Liver (tissue), 3 donors: ENCODE measurements around the gene MUL1.

Experiments used
- CTCF ChIP-seq: fragments of 150-350 bp; IDR thresholded peaks from 2 replicates; pipeline ENCODE4 v1.5.1; 2017; ENCODE audit warnings: improper control_type of control experiment, low read depth, low read length; ENCODE audit not compliant: missing input control
- EGR1 ChIP-seq, 2 donors: IDR thresholded peaks; 2 replicates each; pipeline ENCODE4 v1.6.1; 2016 to 2018; ENCODE audit warnings: antibody characterized with exemption in 2 of 2, low read depth in 2 of 2
- FOXA1 ChIP-seq: IDR thresholded peaks from 2 replicates; pipeline ENCODE4 v1.6.1; 2016; ENCODE audit warnings: antibody characterized with exemption
- GABPA ChIP-seq, 2 donors: IDR thresholded peaks in 1 of 2; conservative IDR thresholded peaks in 1 of 2; 2 replicates each; pipeline ENCODE4 v1.6.1; 2016; ENCODE audit warnings: antibody characterized with exemption in 2 of 2, mild to moderate bottlenecking in 1 of 2, moderate library complexity in 1 of 2
- HNF4G ChIP-seq: IDR thresholded peaks from 2 replicates; pipeline ENCODE4 v1.6.1; 2016; ENCODE audit warnings: antibody characterized with exemption
- JUND ChIP-seq, 2 donors: IDR thresholded peaks; 2 replicates each; pipeline ENCODE4 v1.6.1; 2016; ENCODE audit warnings: antibody characterized with exemption in 2 of 2
- NR2F2 ChIP-seq: IDR thresholded peaks from 2 replicates; pipeline ENCODE4 v1.6.1; 2016; ENCODE audit warnings: antibody characterized with exemption
- REST ChIP-seq: IDR thresholded peaks from 2 replicates; pipeline ENCODE4 v1.6.1; 2016; ENCODE audit warnings: antibody characterized with exemption, mild to moderate bottlenecking
- YY1 ChIP-seq: IDR thresholded peaks from 2 replicates; pipeline ENCODE4 v1.6.1; 2016; ENCODE audit warnings: antibody characterized with exemption, mild to moderate bottlenecking
- TF ChIP-seq, protein P1 (sequence below): IDR thresholded peaks from 2 replicates; pipeline ENCODE4 v1.6.1; 2016; ENCODE audit warnings: antibody characterized with exemption
- donor health status: healthy.
- donor health status: healthy.

DNA sequence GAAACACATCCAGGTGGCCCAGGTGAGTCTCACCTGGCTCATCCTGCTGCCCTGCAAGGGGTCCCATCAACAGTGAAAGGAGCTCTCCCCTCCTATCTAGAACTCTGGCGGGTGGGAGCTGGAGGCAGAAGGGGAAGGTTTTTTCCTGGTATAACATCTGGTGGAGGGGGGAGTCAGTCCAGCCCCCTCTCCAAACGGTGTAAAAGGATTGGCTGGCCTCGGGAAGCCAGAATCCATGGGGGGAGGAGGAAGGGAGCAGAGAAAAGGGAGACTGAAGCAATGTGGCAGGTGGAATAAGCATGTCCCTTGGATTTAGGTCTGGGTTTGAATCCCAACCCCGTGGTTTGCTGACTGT lies 20.7 kb downstream of the MUL1 start:
- TF ChIP-seq CTCF (no peak), YY1 (no peak), EGR1 (IDR thresholded peaks at IDR 0.05; ENCODE audit: low read depth in 2 of 2) (no peak), REST (no peak), JUND (IDR thresholded peaks at IDR 0.05) (no peak), GABPA (IDR thresholded peaks at IDR 0.05 in 1 of 2, conservative IDR thresholded peaks at IDR 0.05 in 1 of 2) (no peak), FOXA1 (no peak), HNF4G (no peak), NR2F2 (no peak)
- TF ChIP-seq, protein P1, sequence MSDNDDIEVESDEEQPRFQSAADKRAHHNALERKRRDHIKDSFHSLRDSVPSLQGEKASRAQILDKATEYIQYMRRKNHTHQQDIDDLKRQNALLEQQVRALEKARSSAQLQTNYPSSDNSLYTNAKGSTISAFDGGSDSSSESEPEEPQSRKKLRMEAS, result no peak
